H1 (cell line): ENCODE measurements around the gene TTLL5. TPM values are rescaled to one million over a fixed set of nuclear protein-coding genes. Genes with fewer than 3 reads are reported as not detected.

Source experiments
- CTCF ChIA-PET: fragments of 300-600 bp; sonication (Branson Sonifier 250); formaldehyde crosslinking; loops from one replicate; lab custom pipeline; 2021; ENCODE audit not compliant: partially characterized antibody; lab: Charles Lee
- POLR2A ChIA-PET: fragments of 300-600 bp; sonication (Branson Sonifier 250); formaldehyde crosslinking; loops from one replicate; lab custom pipeline; 2021; ENCODE audit warnings: inconsistent platforms; ENCODE audit not compliant: partially characterized antibody; lab: Charles Lee
- DNase-seq, 2 experiments: peaks; one replicate each; pipeline versions ENCODE4 v3.0.0 to v3.0.0-alpha.2; 2010 to 2022; ENCODE audit warnings: low spot score in 2 of 2, low read depth in 1 of 2, mixed read lengths in 1 of 2
- FAIRE-seq: peaks from 2 replicates; lab custom pipeline; 2011; peaks lifted over from hg19 to GRCh38; lab: Jason Lieb, UNC
- H2AFZ ChIP-seq: 2 replicates; pipeline ENCODE4 v1.8.1; 2012; ENCODE audit warnings: low read length, inconsistent platforms
- H2AK5ac ChIP-seq: 2 replicates; pipeline ENCODE4 v1.6.1; 2013; ENCODE audit warnings: low read depth, low read length
- H2BK120ac ChIP-seq: replicated peaks from 2 replicates; pipeline ENCODE3; 2013; ENCODE audit warnings: low read depth, low read length, inconsistent platforms
- H2BK12ac ChIP-seq: 2 replicates; pipeline ENCODE4 v1.6.1; 2013; ENCODE audit warnings: low read depth, low read length
- H2BK15ac ChIP-seq: 2 replicates; pipeline ENCODE4 v1.6.1; 2013; ENCODE audit warnings: low read length
- H2BK20ac ChIP-seq: 2 replicates; pipeline ENCODE4 v1.6.1; 2013; ENCODE audit warnings: low read length
- H2BK5ac ChIP-seq: 2 replicates; pipeline ENCODE4 v1.6.1; 2013; ENCODE audit warnings: low read depth, low read length
- H3K14ac ChIP-seq: 2 replicates; pipeline ENCODE4 v1.6.1; 2013; ENCODE audit warnings: inconsistent platforms; ENCODE audit not compliant: insufficient read length
- H3K18ac ChIP-seq: 2 replicates; pipeline ENCODE4 v1.6.1; 2013; ENCODE audit warnings: low read length; ENCODE audit errors: extremely low read depth
- H3K23ac ChIP-seq: 2 replicates; pipeline ENCODE4 v1.6.1; 2013; ENCODE audit warnings: inconsistent platforms; ENCODE audit not compliant: insufficient read length
- H3K23me2 ChIP-seq: 2 replicates; pipeline ENCODE4 v1.6.1; 2013; ENCODE audit warnings: low read depth, low read length
- H3K27ac ChIP-seq: 2 replicates; pipeline ENCODE4 v1.6.1; 2011; ENCODE audit warnings: low read depth, low read length, inconsistent platforms
- H3K27me3 ChIP-seq, 4 experiments: replicated peaks in 1 of 4; 1 replicate in 1 of 4; 2 replicates in 3 of 4; pipeline versions ENCODE4 v1.6.1 to v1.8.1; 2011 to 2013; ENCODE audit warnings: low read length in 3 of 4, mild to moderate bottlenecking in 3 of 4, inconsistent platforms in 2 of 4, mixed read lengths in 2 of 4, moderate library complexity in 1 of 4; ENCODE audit not compliant: control insufficient read depth in 3 of 4, insufficient read depth in 3 of 4; ENCODE audit errors: extremely low read depth in 1 of 4
- H3K36me3 ChIP-seq, 4 experiments: 2 replicates each; pipeline versions ENCODE4 v1.6.1 to v1.8.1; 2011 to 2013; ENCODE audit warnings: mild to moderate bottlenecking in 4 of 4, low read length in 3 of 4, moderate library complexity in 2 of 4, control low read depth in 1 of 4, inconsistent platforms in 1 of 4; ENCODE audit not compliant: insufficient read depth in 4 of 4, control insufficient read depth in 2 of 4
- H3K4ac ChIP-seq: replicated peaks from 2 replicates; pipeline ENCODE3; 2013; ENCODE audit warnings: low read length, low read depth, mixed read lengths, inconsistent platforms; ENCODE audit not compliant: insufficient read length
- H3K4me1 ChIP-seq, 4 experiments: replicated peaks in 1 of 4; 1 replicate in 1 of 4; 2 replicates in 3 of 4; pipeline versions ENCODE4 v1.6.1 to v1.8.1; 2011 to 2013; ENCODE audit warnings: low read length in 3 of 4, inconsistent platforms in 2 of 4, mixed read lengths in 1 of 4; ENCODE audit not compliant: insufficient read depth in 4 of 4, control insufficient read depth in 3 of 4
- H3K4me2 ChIP-seq, 2 experiments: 2 replicates each; pipeline versions ENCODE4 v1.6.1 to v1.8.1; 2011 to 2013; ENCODE audit warnings: low read depth in 2 of 2, low read length in 2 of 2, control low read depth in 1 of 2, inconsistent platforms in 1 of 2, mild to moderate bottlenecking in 1 of 2; ENCODE audit not compliant: insufficient read depth in 1 of 2
- H3K4me3 ChIP-seq, 4 experiments: fragments of 200-600, 300-600 bp in 1 of 4; sonication (generic), shearing (Covaris generic), sonication (Bioruptor Twin) in 1 of 4; 2 replicates each; pipeline versions ENCODE4 v1.5.1 to v1.8.1; 2011 to 2016; ENCODE audit warnings: low read length in 4 of 4, low read depth in 3 of 4, control low read depth in 2 of 4, inconsistent platforms in 2 of 4, mild to moderate bottlenecking in 2 of 4, mixed read lengths in 1 of 4, moderate library complexity in 1 of 4; ENCODE audit not compliant: insufficient read depth in 2 of 4; ENCODE audit errors: extremely low read depth in 1 of 4
- H3K56ac ChIP-seq: replicated peaks from 2 replicates; pipeline ENCODE3; 2013; ENCODE audit warnings: low read depth, mild to moderate bottlenecking, mixed read lengths, low read length, inconsistent platforms; ENCODE audit not compliant: insufficient read length
- H3K79me1 ChIP-seq: 2 replicates; pipeline ENCODE4 v1.6.1; 2013; ENCODE audit warnings: low read depth, low read length, control low read depth
- H3K79me2 ChIP-seq, 2 experiments: 2 replicates each; pipeline versions ENCODE4 v1.6.1 to v1.8.1; 2012 to 2013; ENCODE audit warnings: low read length in 2 of 2, mild to moderate bottlenecking in 2 of 2, inconsistent platforms in 1 of 2; ENCODE audit not compliant: insufficient read depth in 2 of 2, control insufficient read depth in 1 of 2
- H3K9ac ChIP-seq, 4 experiments: replicated peaks in 1 of 4; 1 replicate in 1 of 4; 2 replicates in 3 of 4; pipeline versions ENCODE4 v1.6.1 to v1.8.1; 2011 to 2013; ENCODE audit warnings: low read depth in 3 of 4, low read length in 3 of 4, control low read depth in 2 of 4, mild to moderate bottlenecking in 2 of 4, moderate library complexity in 2 of 4, inconsistent platforms in 1 of 4; ENCODE audit errors: extremely low read depth in 1 of 4
- H3K9me3 ChIP-seq, 2 experiments: 2 replicates each; pipeline versions ENCODE4 v1.6.1 to v1.8.1; 2012 to 2013; ENCODE audit warnings: mild to moderate bottlenecking in 2 of 2, moderate library complexity in 2 of 2, control low read depth in 1 of 2, inconsistent platforms in 1 of 2, low read depth in 1 of 2, low read length in 1 of 2, mixed read lengths in 1 of 2; ENCODE audit not compliant: insufficient read depth in 2 of 2
- H4K20me1 ChIP-seq, 2 experiments: replicated peaks in 1 of 2; 2 replicates each; pipeline versions ENCODE3 to v1.8.1; 2011 to 2013; ENCODE audit warnings: inconsistent platforms in 2 of 2, low read length in 2 of 2, mild to moderate bottlenecking in 1 of 2; ENCODE audit not compliant: insufficient read depth in 2 of 2, control insufficient read depth in 1 of 2
- H4K5ac ChIP-seq: 2 replicates; pipeline ENCODE4 v1.6.1; 2013; ENCODE audit warnings: low read length, low read depth, mixed read lengths, inconsistent platforms; ENCODE audit not compliant: insufficient read length
- H4K8ac ChIP-seq: 2 replicates; pipeline ENCODE4 v1.8.0; 2013; ENCODE audit warnings: mild to moderate bottlenecking, moderate library complexity, low read length, inconsistent platforms; ENCODE audit not compliant: insufficient read depth; ENCODE audit errors: extremely low read depth
- H4K91ac ChIP-seq: replicated peaks from 2 replicates; pipeline ENCODE3; 2013; ENCODE audit warnings: low read length, mixed read lengths, inconsistent platforms; ENCODE audit not compliant: insufficient read length
- JUND ChIP-seq: IDR thresholded peaks from 2 replicates; pipeline ENCODE4 v1.6.1; 2011; ENCODE audit warnings: mild to moderate bottlenecking, improper control_type of control experiment, low read length
- SIN3A ChIP-seq, 2 experiments: IDR thresholded peaks in 1 of 2; conservative IDR thresholded peaks in 1 of 2; 2 replicates each; pipeline ENCODE4 v1.6.1; 2011 to 2012; ENCODE audit warnings: low read length in 2 of 2, improper control_type of control experiment in 1 of 2, low read depth in 1 of 2, mild to moderate bottlenecking in 1 of 2
- SUZ12 ChIP-seq: fragments of 200-600 bp; sonication (generic); IDR thresholded peaks from 2 replicates; pipeline ENCODE4 v1.6.1; 2012; ENCODE audit warnings: mild to moderate bottlenecking, inconsistent platforms, low read length, moderate library complexity, mixed read lengths
- TEAD4 ChIP-seq: IDR thresholded peaks from 2 replicates; pipeline ENCODE4 v1.6.1; 2012; ENCODE audit warnings: low read depth, low read length, inconsistent platforms, mixed read lengths
- WGBS, 2 experiments: shearing (Covaris generic) in 1 of 2; methylation state at CpG; one replicate each; pipeline versions ENCODE4 v1.1.6 to v1.1.7; 2013 to 2015; ENCODE audit warnings: low lambda C conversion rate in 2 of 2, mixed read lengths in 2 of 2, inconsistent platforms in 1 of 2, low coverage in 1 of 2, missing lambda C conversion rate in 1 of 2; ENCODE audit not compliant: insufficient replicate concordance in 2 of 2, insufficient coverage in 1 of 2, insufficient read length in 1 of 2; ENCODE audit errors: extremely low coverage in 1 of 2, missing lambda C conversion rate in 1 of 2; 5-methylcytosine and 5-hydroxymethylcytosine counted together
- polyA plus RNA-seq, 7 experiments: library from polyadenylated mRNA; depleted of rRNA in 3 of 7; stranded (reverse) in 5 of 7; unstranded in 2 of 7; fragments of >200 nt in 5 of 7; fragments of 200-250 nt in 2 of 7; gene quantifications; 1 replicate in 5 of 7; 2 replicates in 1 of 7; 4 replicates in 1 of 7; pipeline versions ENCODE4 v1.2.1 to v1.2.3, GENCODE V29; 2011 to 2013; ENCODE audit warnings: missing spikeins in 2 of 7, mixed read lengths in 2 of 7
- total RNA-seq: library from RNA; stranded (reverse); fragmentation: NEBNext Ultra II Directional; extraction: Animal tissue kit (Norgen Biotek cat#: 25700); gene quantifications from 2 replicates; pipeline ENCODE4 v1.2.1, GENCODE V29; 2021
- TF ChIP-seq, protein P1 (sequence below): IDR thresholded peaks from 2 replicates; pipeline ENCODE4 v1.6.1; 2012; ENCODE audit warnings: inconsistent platforms

The TTLL5 gene
- total and polyA plus RNA-seq, 2 of the 8 experiments (the other 6 are each of a cell fraction or from before 2014, with no cell fraction given), result 16.1 to 45.9 TPM

DNA sequence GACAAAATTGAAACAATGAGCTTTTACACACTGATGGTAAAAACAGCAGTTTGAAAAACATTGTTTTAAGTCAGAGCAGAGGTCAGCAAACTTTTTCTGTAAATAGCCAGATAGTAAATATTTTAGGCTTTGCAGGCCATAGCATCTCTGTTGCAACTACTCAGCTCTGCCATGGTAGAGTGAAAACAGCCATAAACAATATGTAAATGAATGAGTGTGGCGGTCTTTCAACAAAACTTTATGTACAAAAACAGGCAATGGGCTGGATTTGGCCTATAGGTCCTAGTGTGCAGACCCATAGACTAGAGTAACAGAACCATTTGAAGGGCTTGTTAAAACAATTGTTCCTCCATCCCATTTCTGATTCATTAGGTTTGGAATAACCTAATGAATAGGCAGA, 205.9 kb downstream of the TTLL5 start:
- no peak overlapping the region for H3K4me3 ChIP-seq
- no peak overlapping the region for H2BK120ac ChIP-seq
- H4K5ac ChIP-seq, result no peak overlapping the region
- H2BK20ac ChIP-seq, result no peak overlapping the region
- H3K79me2 ChIP-seq, result no peaks in the 10 kb centered on the region
- no peak overlapping the region for H3K14ac ChIP-seq
- H4K20me1 ChIP-seq, result no peaks in the 10 kb centered on the region
- peaks cover 0 to 8% (median 3%) of the 10 kb centered on the region in 4 experiments; a peak in 3 of 7 replicates for H3K4me1 ChIP-seq
- no peak overlapping the region for H3K56ac ChIP-seq
- FAIRE-seq, result no peak
- no peak for TF ChIP-seq SUZ12
- TF ChIP-seq JUND, result no peak
- TF ChIP-seq, protein P1, sequence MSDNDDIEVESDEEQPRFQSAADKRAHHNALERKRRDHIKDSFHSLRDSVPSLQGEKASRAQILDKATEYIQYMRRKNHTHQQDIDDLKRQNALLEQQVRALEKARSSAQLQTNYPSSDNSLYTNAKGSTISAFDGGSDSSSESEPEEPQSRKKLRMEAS, result no peak
- TF ChIP-seq SIN3A (conservative IDR thresholded peaks at IDR 0.05 in 1 of 2, IDR thresholded peaks at IDR 0.05 in 1 of 2; ENCODE audit: low read depth in 1 of 2, low read length in 2 of 2), result no peak
- no peak for TF ChIP-seq TEAD4
- TF ChIP-seq, all 59 proteins: peak for 0
- WGBS, 2 experiments, result 86% methylated on average over 1 of the region's 1 CpG; no CpG with 5 or more reads in 1 of the 2 experiments
- Histone ChIP-seq H2AK5ac (no peak overlapping the region), H3K18ac (no peak overlapping the region), H2BK15ac (no peak overlapping the region), H2AFZ (no peak overlapping the region), H4K91ac (no peak overlapping the region), H3K23me2 (no peaks in the 10 kb centered on the region), H3K27me3 (peaks cover 7 to 14% (median 13%) of the 10 kb centered on the region in 4 experiments; a peak in 6 of 7 replicates), H2BK12ac (no peak overlapping the region), H2BK5ac (no peak overlapping the region), H3K79me1 (no peaks in the 10 kb centered on the region), H3K23ac (no peak overlapping the region), H3K36me3 (no peaks in the 10 kb centered on the region; a peak in 3 of 8 replicates), H3K9ac (no peak overlapping the region), H3K9me3 (no peaks in the 10 kb centered on the region), H3K4me2 (no peak overlapping the region), H3K4ac (no peak overlapping the region), H4K8ac (no peak overlapping the region), H3K27ac (no peak overlapping the region)
- ChIA-PET CTCF (interaction anchor here (1.3 to 2.2 kb wide), 3 partner anchors 13 to 213 kb away, joined by 3 to 11 read pairs (median 7); no protein-coding TSS in a partner anchor), POLR2A (no interaction called here)
- DNase-seq, result no peak
